Caco-2 (cell line): ENCODE data around the gene DNAJB2. TPM values are rescaled to one million over a fixed set of nuclear protein-coding genes. Genes with fewer than 3 reads are reported as not detected.

Source experiments
- BruUV-seq: library from RNA; stranded (reverse); fragments of 400-500 nt; replicated peaks from 2 replicates; lab custom pipeline; 2021; lab: Mats Ljungman, UMichigan
- CTCF ChIA-PET: fragments of 300-600 bp; sonication (Branson Sonifier 250); formaldehyde crosslinking; loops from one replicate; lab custom pipeline; 2022; ENCODE audit warnings: antibody characterized with exemption; lab: Charles Lee
- POLR2A ChIA-PET: fragments of 300-600 bp; sonication (Branson Sonifier 250); formaldehyde crosslinking; loops from one replicate; lab custom pipeline; 2022; ENCODE audit warnings: antibody characterized with exemption; lab: Charles Lee
- DNase-seq, 2 experiments: peaks; one replicate each; pipeline versions ENCODE4 v3.0.0 to v3.0.0-alpha.2; 2020 to 2022
- H3K27me3 ChIP-seq: replicated peaks from 2 replicates; pipeline ENCODE4 v1.6.0; 2011; ENCODE audit warnings: low read length; ENCODE audit not compliant: control insufficient read depth, insufficient read depth
- H3K36me3 ChIP-seq: 2 replicates; pipeline ENCODE4 v1.5.1; 2011; ENCODE audit warnings: low read length; ENCODE audit not compliant: control insufficient read depth, insufficient read depth
- H3K4me1 ChIP-seq: fragments of 250-450 bp; sonication (Bioruptor Pico); 2 replicates; pipeline ENCODE4 v1.5.1; 2020; ENCODE audit warnings: mild to moderate bottlenecking
- H3K4me3 ChIP-seq: 2 replicates; pipeline ENCODE4 v1.5.1; 2011; ENCODE audit warnings: low read depth, mild to moderate bottlenecking, control low read depth, low read length
- H3K9me3 ChIP-seq: fragments of 250-450 bp; sonication (Bioruptor Pico); 2 replicates; pipeline ENCODE4 v1.5.1; 2020; ENCODE audit warnings: mild to moderate bottlenecking, moderate library complexity
- H3K27ac Mint-ChIP-seq: one replicate; pipeline ENCODE4 v1.8.0; 2022; ENCODE audit warnings: mixed read lengths; ENCODE audit not compliant: unreplicated experiment
- H3K27me3 Mint-ChIP-seq: one replicate; pipeline ENCODE4 v1.8.0; 2022; ENCODE audit warnings: mixed read lengths; ENCODE audit not compliant: insufficient read depth, unreplicated experiment
- H3K36me3 Mint-ChIP-seq: one replicate; pipeline ENCODE4 v1.8.0; 2022; ENCODE audit warnings: mild to moderate bottlenecking, mixed read lengths; ENCODE audit not compliant: insufficient read depth, unreplicated experiment
- H3K4me1 Mint-ChIP-seq: one replicate; pipeline ENCODE4 v1.8.0; 2022; ENCODE audit warnings: low read depth, mixed read lengths; ENCODE audit not compliant: unreplicated experiment
- H3K4me3 Mint-ChIP-seq: one replicate; pipeline ENCODE4 v1.8.0; 2022; ENCODE audit warnings: mild to moderate bottlenecking, moderate library complexity, mixed read lengths; ENCODE audit not compliant: unreplicated experiment
- H3K9me3 Mint-ChIP-seq: one replicate; pipeline ENCODE4 v1.8.0; 2022; ENCODE audit warnings: mixed read lengths; ENCODE audit not compliant: unreplicated experiment
- intact Hi-C: fragments of 100-400 bp; cut with micrococcal nuclease; formaldehyde crosslinking; loops from one replicate; pipeline ENCODE4 v1.10.0; 2022; ENCODE audit not compliant: unreplicated experiment
- microRNA-seq: library from miRNA; unstranded; fragments of <30 nt; microRNA quantifications from one replicate; pipeline ENCODE4 v1.2.0, GENCODE V29; 2022
- total RNA-seq: library from RNA; stranded (reverse); gene quantifications from 2 replicates; pipeline ENCODE4 v1.2.3, GENCODE V29; 2022
- TF ChIP-seq, protein P1 (sequence below), 2 experiments: fragments of 200-600 bp in 1 of 2; IDR thresholded peaks; 1 replicate in 1 of 2; 2 replicates in 1 of 2; pipeline versions ENCODE4 v1.5.1 to v1.8.0; 2011 to 2022; ENCODE audit warnings: antibody characterized with exemption in 1 of 2, control low read depth in 1 of 2, inconsistent platforms in 1 of 2, low read depth in 1 of 2, low read length in 1 of 2, mild to moderate bottlenecking in 1 of 2, moderate library complexity in 1 of 2; ENCODE audit not compliant: insufficient read depth in 1 of 2, severe bottlenecking in 1 of 2, unreplicated experiment in 1 of 2

Gene DNAJB2
- total RNA-seq, 1 experiment from 2014 or later, result 61.2 TPM

DNA sequence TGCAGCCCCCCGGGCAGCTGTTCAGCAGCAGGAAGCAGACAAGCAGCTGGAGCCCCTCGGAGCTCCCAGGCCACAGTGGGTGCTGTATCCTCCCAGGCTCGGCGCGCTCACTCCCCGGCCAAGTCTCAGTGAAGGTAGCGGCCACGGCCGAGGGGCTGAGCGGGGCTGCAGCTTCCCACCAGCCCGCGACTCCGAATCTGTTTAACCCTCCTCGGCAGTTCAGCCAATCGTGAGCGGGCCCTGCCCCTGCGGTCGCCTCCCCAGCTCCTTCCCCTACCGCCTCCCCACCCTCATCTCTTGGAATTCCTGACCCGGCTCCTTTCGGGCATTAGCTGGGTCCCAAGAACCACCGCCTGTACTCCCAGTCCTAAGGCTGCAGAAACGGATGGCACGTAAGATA lies 53.4 kb downstream of the DNAJB2 start, which contains the start of gene RESP18:
TSS of gene RESP18 (minus strand) at position 203 of the 400 bp plus-strand sequence.
- Mint-ChIP-seq H3K4me3 (no peak within 1 kb of the TSS), H3K27ac (no peak within 1 kb of the TSS), H3K36me3 (no peaks in the 10 kb centered on the region), H3K27me3 (peaks cover 21% of the 10 kb centered on the region), H3K9me3 (no peaks in the 10 kb centered on the region), H3K4me1 (no peaks in the 10 kb centered on the region)
- H3K36me3 ChIP-seq, result no peaks in the 10 kb centered on the region
- intact Hi-C loops, result no loop called here
- ChIA-PET CTCF (no interaction called here), POLR2A (no interaction called here)
- no peaks in the 10 kb centered on the region for H3K4me1 ChIP-seq
- H3K4me3 ChIP-seq, result no peak within 1 kb of the TSS
- TF ChIP-seq, protein P1, sequence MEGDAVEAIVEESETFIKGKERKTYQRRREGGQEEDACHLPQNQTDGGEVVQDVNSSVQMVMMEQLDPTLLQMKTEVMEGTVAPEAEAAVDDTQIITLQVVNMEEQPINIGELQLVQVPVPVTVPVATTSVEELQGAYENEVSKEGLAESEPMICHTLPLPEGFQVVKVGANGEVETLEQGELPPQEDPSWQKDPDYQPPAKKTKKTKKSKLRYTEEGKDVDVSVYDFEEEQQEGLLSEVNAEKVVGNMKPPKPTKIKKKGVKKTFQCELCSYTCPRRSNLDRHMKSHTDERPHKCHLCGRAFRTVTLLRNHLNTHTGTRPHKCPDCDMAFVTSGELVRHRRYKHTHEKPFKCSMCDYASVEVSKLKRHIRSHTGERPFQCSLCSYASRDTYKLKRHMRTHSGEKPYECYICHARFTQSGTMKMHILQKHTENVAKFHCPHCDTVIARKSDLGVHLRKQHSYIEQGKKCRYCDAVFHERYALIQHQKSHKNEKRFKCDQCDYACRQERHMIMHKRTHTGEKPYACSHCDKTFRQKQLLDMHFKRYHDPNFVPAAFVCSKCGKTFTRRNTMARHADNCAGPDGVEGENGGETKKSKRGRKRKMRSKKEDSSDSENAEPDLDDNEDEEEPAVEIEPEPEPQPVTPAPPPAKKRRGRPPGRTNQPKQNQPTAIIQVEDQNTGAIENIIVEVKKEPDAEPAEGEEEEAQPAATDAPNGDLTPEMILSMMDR (IDR thresholded peaks at IDR 0.05; ENCODE audit: insufficient read depth in 1 of 2, low read depth in 1 of 2, low read length in 1 of 2, severe bottlenecking in 1 of 2, unreplicated experiment in 1 of 2), result no peak
- DNase-seq, result no peak
- BruUV-seq, result no TSS peak
- H3K27me3 ChIP-seq, result no peaks in the 10 kb centered on the region; the same call in none of the 2 replicates
- no peaks in the 10 kb centered on the region for H3K9me3 ChIP-seq

DNA sequence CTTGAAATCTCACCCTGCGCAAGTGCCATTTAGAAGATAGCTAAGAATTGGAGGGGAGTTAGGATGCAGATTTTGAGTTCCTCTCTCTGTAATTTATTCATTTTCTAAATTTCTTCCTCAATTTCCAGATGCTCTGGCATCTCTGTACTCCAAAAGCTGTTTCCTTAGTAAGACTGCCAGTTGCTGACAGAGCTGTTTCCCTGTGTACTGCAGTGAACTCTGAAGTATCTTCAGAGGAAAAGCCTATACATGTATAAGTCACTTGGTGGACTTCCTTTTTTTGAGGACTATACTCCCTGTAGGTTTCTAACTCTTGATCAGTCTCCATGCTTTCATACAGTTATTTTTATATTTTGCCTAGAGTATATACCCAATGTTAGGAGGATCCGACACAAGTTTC lies 54.9 kb downstream of the DNAJB2 start:
- Mint-ChIP-seq H3K36me3 (no peaks in the 10 kb centered on the region), H3K4me3 (no peak overlapping the region), H3K27me3 (peaks cover 23% of the 10 kb centered on the region), H3K27ac (no peak overlapping the region), H3K4me1 (no peaks in the 10 kb centered on the region), H3K9me3 (no peaks in the 10 kb centered on the region)
- Histone ChIP-seq H3K27me3 (no peaks in the 10 kb centered on the region; the same call in none of the 2 replicates), H3K9me3 (no peaks in the 10 kb centered on the region), H3K36me3 (no peaks in the 10 kb centered on the region), H3K4me3 (no peak overlapping the region), H3K4me1 (no peaks in the 10 kb centered on the region)
- no peak for DNase-seq
- TF ChIP-seq, protein P1 (IDR thresholded peaks at IDR 0.05; ENCODE audit: insufficient read depth in 1 of 2, low read depth in 1 of 2, low read length in 1 of 2, severe bottlenecking in 1 of 2, unreplicated experiment in 1 of 2), result no peak
- no TSS peak for BruUV-seq
- CTCF ChIA-PET, result no interaction called here
- POLR2A ChIA-PET, result no interaction called here
- intact Hi-C loops, result no loop called here

DNA sequence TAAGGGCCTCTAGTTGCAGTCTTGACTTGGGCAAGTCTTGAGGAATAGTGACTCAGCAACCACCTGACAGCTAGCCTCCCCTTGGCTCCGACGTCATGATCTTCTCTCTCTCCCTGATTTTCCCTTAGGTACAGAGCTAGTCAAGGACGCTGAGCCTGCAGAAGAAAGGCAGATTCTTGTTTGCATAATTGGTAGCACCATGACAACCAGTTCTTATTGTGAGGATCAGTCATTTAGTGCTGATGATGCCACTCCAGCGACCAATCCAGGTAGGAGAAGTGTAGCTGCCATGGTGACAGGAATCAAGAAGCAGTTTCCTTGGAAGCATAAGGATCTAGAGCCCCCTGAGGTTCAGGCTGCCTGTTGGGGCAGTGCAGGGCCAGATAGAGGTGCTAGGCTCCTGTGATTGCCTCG lies 56.2 kb downstream of the DNAJB2 start:
- CTCF ChIA-PET, result interaction anchor here (0.8 kb wide), 1 partner anchor 52 kb away, joined by 3 read pairs; the partner anchor contains the start of gene DNPEP
- Histone ChIP-seq H3K4me1 (no peaks in the 10 kb centered on the region), H3K36me3 (no peaks in the 10 kb centered on the region), H3K4me3 (no peak overlapping the region), H3K9me3 (no peaks in the 10 kb centered on the region), H3K27me3 (no peaks in the 10 kb centered on the region; the same call in none of the 2 replicates)
- TF ChIP-seq, protein P1 (IDR thresholded peaks at IDR 0.05; ENCODE audit: insufficient read depth in 1 of 2, low read depth in 1 of 2, low read length in 1 of 2, severe bottlenecking in 1 of 2, unreplicated experiment in 1 of 2), result no peak
- Mint-ChIP-seq H3K36me3 (no peaks in the 10 kb centered on the region), H3K9me3 (no peaks in the 10 kb centered on the region), H3K27ac (no peak overlapping the region), H3K4me1 (no peaks in the 10 kb centered on the region), H3K27me3 (peaks cover 28% of the 10 kb centered on the region), H3K4me3 (no peak overlapping the region)
- POLR2A ChIA-PET, result no interaction called here
- no TSS peak for BruUV-seq
- intact Hi-C loops, result loop anchor here (5.0 kb wide), 1 partner anchor 377 kb away; no protein-coding TSS in a partner anchor
- DNase-seq, result no peak

Small RNA genes within 50 kb of the gene (microRNA-seq; reads per million reads assigned to microRNA genes)
- not detected for gene MIR153-1

Other genes with a start within 250 kb of the DNAJB2 start
- 0.34 and 0.77 TPM in 2 replicates for gene CFAP65, start 237.8 kb upstream of the DNAJB2 start, total RNA-seq
- 19.0 and 22.6 TPM in 2 replicates for gene IHH, start 218.4 kb upstream of the DNAJB2 start, total RNA-seq
- 28.5 and 29.6 TPM in 2 replicates for gene NHEJ1, start 118.6 kb upstream of the DNAJB2 start, total RNA-seq
- gene SLC23A3, start 109.3 kb upstream of the DNAJB2 start, total RNA-seq, result 6.5 and 7.1 TPM in 2 replicates
- 59.3 and 62.9 TPM in 2 replicates for gene CNPPD1, start 102.4 kb upstream of the DNAJB2 start, total RNA-seq
- gene RETREG2, start 101.1 kb upstream of the DNAJB2 start, total RNA-seq, result 59.5 and 62.0 TPM in 2 replicates
- gene ZFAND2B, start 72.6 kb upstream of the DNAJB2 start, total RNA-seq, result 37.3 and 41.8 TPM in 2 replicates
- gene ABCB6, start 60.4 kb upstream of the DNAJB2 start, total RNA-seq, result 66.0 and 68.6 TPM in 2 replicates
- gene ATG9A, start 49.7 kb upstream of the DNAJB2 start, total RNA-seq, result 59.6 and 62.9 TPM in 2 replicates
- gene ANKZF1, start 49.6 kb upstream of the DNAJB2 start, total RNA-seq, result 50.7 and 51.5 TPM in 2 replicates
- 3.3 and 4.3 TPM in 2 replicates for gene GLB1L, start 33.9 kb upstream of the DNAJB2 start, total RNA-seq
- gene STK16, start 33.9 kb upstream of the DNAJB2 start, total RNA-seq, result 26.1 and 26.6 TPM in 2 replicates
- gene TUBA4B, start 26.1 kb upstream of the DNAJB2 start, total RNA-seq, result not detected in 2 replicates
- gene TUBA4A, start 25.4 kb upstream of the DNAJB2 start, total RNA-seq, result 14.9 and 15.6 TPM in 2 replicates
- gene PTPRN, start 30.0 kb downstream of the DNAJB2 start, total RNA-seq, result not detected in 2 replicates
- not detected in 2 replicates for gene RESP18, start 53.4 kb downstream of the DNAJB2 start, total RNA-seq
- gene DNPEP, start 108.5 kb downstream of the DNAJB2 start, total RNA-seq, result 102 and 103 TPM in 2 replicates
- 0.86 TPM in 1 of 2 replicates, not detected in the other for gene DES, start 139.0 kb downstream of the DNAJB2 start, total RNA-seq
- 17.2 and 18.6 TPM in 2 replicates for gene SPEG, start 155.5 kb downstream of the DNAJB2 start, total RNA-seq
- gene GMPPA, start 219.5 kb downstream of the DNAJB2 start, total RNA-seq, result 51.0 and 53.7 TPM in 2 replicates
- gene ASIC4, start 235.1 kb downstream of the DNAJB2 start, total RNA-seq, result 0.16 and 0.19 TPM in 2 replicates